ENCODE measurements around the gene OR5V1.
"Not testable (repeated sequence)": the region's sequence is repeated elsewhere in the genome, so short reads cannot be mapped to it uniquely, and the experiment has no call there.

GRCh38 chr6:29349348-29349747 lies 19.3 kb downstream of the OR5V1 start:
- not testable (repeated sequence) for TF ChIP-seq CTCF (conservative IDR thresholded peaks at IDR 0.05; ENCODE audit: low read depth in 2 of 2); ZNF114 (CRISPR knock-in tag; IDR thresholded peaks at IDR 0.05); ZNF331 (CRISPR knock-in tag; IDR thresholded peaks at IDR 0.05; ENCODE audit: low read depth); EZH2phosphoT487 (IDR thresholded peaks at IDR 0.05; ENCODE audit: unreplicated experiment); EZH2 (IDR thresholded peaks at IDR 0.05; ENCODE audit: low read depth, unreplicated experiment); REST (IDR thresholded peaks at IDR 0.05; ENCODE audit: unreplicated experiment); POLR2AphosphoS5 (IDR thresholded peaks at IDR 0.05; ENCODE audit: low read depth); CREB1 (CRISPR knock-in tag; IDR thresholded peaks at IDR 0.05; ENCODE audit: low read depth); ETS1 (IDR thresholded peaks at IDR 0.05)
